ENCODE results near the gene THBS1.

Gene THBS1

GRCh38 chr15:39588531-39589192 is 7.8 kb downstream of the THBS1 start:
- DNase-seq (ENCODE audit: low read depth in 2 of 2), result no peak

GRCh38 chr15:39589193-39589814 is 8.4 kb downstream of the THBS1 start:
- DNase-seq (ENCODE audit: low read depth in 2 of 2), result no peak

- no peak for DNase-seq (ENCODE audit: low read depth in 2 of 2)
Measured at GRCh38 chr15:39589815-39590644, 9.2 kb downstream of the THBS1 start.

- DNase-seq (ENCODE audit: low read depth in 2 of 2), result no peak
Measured at GRCh38 chr15:39591141-39591895, 10.4 kb downstream of the THBS1 start.

GRCh38 chr15:39591896-39592315 is 11.0 kb downstream of the THBS1 start:
- no peak for DNase-seq (ENCODE audit: low read depth in 2 of 2)

- no peak for DNase-seq (ENCODE audit: low read depth in 2 of 2)
Measured at GRCh38 chr15:39592500-39592899, 11.6 kb downstream of the THBS1 start.

GRCh38 chr15:39593071-39593655 is 12.3 kb downstream of the THBS1 start:
- DNase-seq (ENCODE audit: low read depth in 2 of 2), result no peak

- DNase-seq (ENCODE audit: low read depth in 2 of 2), result no peak
Measured at GRCh38 chr15:39593656-39594445, 13.0 kb downstream of the THBS1 start.

- no peak for DNase-seq (ENCODE audit: low read depth in 2 of 2)
Measured at GRCh38 chr15:39594446-39595337, 13.8 kb downstream of the THBS1 start.

GRCh38 chr15:39595338-39596221 is 14.7 kb downstream of the THBS1 start:
- no peak for DNase-seq (ENCODE audit: low read depth in 2 of 2)

- DNase-seq (ENCODE audit: low read depth in 2 of 2), result no peak
Measured at GRCh38 chr15:39596358-39597051, 15.6 kb downstream of the THBS1 start.

GRCh38 chr15:39597336-39597735 is 16.5 kb downstream of the THBS1 start:
- no peak for DNase-seq (ENCODE audit: low read depth in 2 of 2)

- DNase-seq (ENCODE audit: low read depth in 2 of 2), result no peak
Measured at GRCh38 chr15:39597751-39598185, 16.9 kb downstream of the THBS1 start.

GRCh38 chr15:39598186-39598850 is 17.4 kb downstream of the THBS1 start:
- DNase-seq (ENCODE audit: low read depth in 2 of 2), result no peak

- no peak for DNase-seq (ENCODE audit: low read depth in 2 of 2)
Measured at GRCh38 chr15:39598958-39599845, 18.3 kb downstream of the THBS1 start.

GRCh38 chr15:39599871-39600270 is 19.0 kb downstream of the THBS1 start:
- no peak for DNase-seq (ENCODE audit: low read depth in 2 of 2)

- no peak for DNase-seq (ENCODE audit: low read depth in 2 of 2)
Measured at GRCh38 chr15:39602143-39602542, 21.3 kb downstream of the THBS1 start.

Data from stimulated activated CD8-positive, alpha-beta memory T cell treated with anti-CD3 and anti-CD28 coated beads, Interleukin-2, amount 100 ng/mL, for 48 hours (primary cell).